ENCODE data around the gene ELF5.

- no peak for TF ChIP-seq CTCF (conservative IDR thresholded peaks at IDR 0.05; ENCODE audit: low read length)
- TF ChIP-seq EZH2phosphoT487 (IDR thresholded peaks at IDR 0.05; ENCODE audit: borderline replicate concordance, low read depth, low read length) = no peak
Observed at GRCh38 chr11:34507156-34507555, 6.4 kb downstream of the ELF5 start.
